HG02885 (cell line): ENCODE data around the gene YIPF3.
"Not testable (repeated sequence)": the region's sequence is repeated elsewhere in the genome, so short reads cannot be mapped to it uniquely, and the experiment has no call there.

Experiments used
- ATAC-seq: cut with Tn5 transposase; IDR thresholded peaks from one replicate; pipeline ENCODE4 v1.9.1; 2021; ENCODE audit warnings: mild to moderate bottlenecking; ENCODE audit not compliant: unreplicated experiment, poor library complexity

Gene YIPF3

GRCh38 chr6:43467265-43467664, 49.5 kb downstream of the YIPF3 start:
- not testable (repeated sequence) for ATAC-seq

GRCh38 chr6:43465948-43466347, 50.8 kb downstream of the YIPF3 start:
- no peak for ATAC-seq

DNA sequence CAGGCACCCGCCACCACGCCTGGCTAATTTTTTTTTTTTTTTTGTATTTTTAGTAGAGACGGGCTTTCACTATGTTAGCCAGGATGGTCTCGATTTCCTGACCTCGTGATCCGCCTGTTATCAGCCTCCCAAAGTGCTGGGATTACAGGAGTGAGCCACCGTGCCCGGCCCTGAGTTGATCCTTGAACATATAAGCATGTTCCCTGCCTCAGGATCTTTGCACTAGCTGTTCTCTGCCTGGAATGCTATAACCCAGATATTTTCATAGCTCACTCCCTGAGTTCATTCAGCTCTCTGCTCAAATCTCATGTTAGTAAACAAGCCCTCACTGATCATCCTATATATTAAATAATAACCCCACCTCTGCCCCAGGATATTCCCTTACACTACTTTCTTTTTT, 52.4 kb downstream of the YIPF3 start:
- no peak for ATAC-seq

DNA sequence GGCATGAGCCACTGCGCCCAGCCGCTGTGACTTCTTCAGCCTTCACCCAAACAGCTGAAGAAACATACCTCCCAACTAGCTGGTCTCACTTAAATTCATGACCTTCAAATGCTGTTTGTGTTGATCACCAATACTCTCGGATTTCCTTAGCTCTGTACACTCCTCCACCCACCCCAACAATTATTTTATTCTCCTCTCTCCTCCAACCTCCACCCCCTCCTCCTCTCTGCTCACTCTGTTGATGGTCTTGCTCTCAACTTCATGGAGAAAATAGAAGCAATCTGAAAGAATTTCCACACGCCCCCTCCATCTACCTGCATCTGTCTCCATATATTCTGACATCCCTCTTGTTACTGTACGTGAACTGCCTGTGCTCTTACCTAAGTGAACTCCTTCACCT, 54.8 kb downstream of the YIPF3 start:
- ATAC-seq, result no peak
